ENCODE measurements around the gene ZSCAN21.

The ZSCAN21 gene

DNA sequence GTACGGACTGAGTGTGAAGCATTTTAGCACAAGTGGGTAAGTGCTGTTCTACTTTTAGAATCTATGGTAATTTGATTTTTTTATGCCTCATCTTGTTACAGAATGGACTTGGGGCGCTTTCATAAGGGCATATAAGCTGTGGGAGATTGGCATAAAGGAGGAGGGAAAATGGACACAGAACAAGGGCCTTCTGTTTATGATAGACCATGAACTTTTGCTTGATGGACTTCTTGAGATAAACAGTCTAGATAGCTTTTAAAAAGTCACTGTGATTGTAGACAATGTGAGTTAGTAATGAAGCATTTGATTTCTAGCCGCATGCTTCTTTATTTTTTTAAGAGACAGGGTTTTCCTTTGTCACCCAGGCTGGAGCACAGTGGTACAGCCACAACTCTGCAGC is 2.0 kb downstream of the ZSCAN21 start:
- Mint-ChIP-seq H3K27ac (peak overlapping the region in 2 of 3 experiments; percentile 62 to 85), H3K4me3 (peak overlapping the region; percentile 72 to 83 (median 80))
- TF ChIP-seq, protein P1, sequence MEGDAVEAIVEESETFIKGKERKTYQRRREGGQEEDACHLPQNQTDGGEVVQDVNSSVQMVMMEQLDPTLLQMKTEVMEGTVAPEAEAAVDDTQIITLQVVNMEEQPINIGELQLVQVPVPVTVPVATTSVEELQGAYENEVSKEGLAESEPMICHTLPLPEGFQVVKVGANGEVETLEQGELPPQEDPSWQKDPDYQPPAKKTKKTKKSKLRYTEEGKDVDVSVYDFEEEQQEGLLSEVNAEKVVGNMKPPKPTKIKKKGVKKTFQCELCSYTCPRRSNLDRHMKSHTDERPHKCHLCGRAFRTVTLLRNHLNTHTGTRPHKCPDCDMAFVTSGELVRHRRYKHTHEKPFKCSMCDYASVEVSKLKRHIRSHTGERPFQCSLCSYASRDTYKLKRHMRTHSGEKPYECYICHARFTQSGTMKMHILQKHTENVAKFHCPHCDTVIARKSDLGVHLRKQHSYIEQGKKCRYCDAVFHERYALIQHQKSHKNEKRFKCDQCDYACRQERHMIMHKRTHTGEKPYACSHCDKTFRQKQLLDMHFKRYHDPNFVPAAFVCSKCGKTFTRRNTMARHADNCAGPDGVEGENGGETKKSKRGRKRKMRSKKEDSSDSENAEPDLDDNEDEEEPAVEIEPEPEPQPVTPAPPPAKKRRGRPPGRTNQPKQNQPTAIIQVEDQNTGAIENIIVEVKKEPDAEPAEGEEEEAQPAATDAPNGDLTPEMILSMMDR (IDR thresholded peaks at IDR 0.05; ENCODE audit: unreplicated experiment in 3 of 3), result no peak

DNA sequence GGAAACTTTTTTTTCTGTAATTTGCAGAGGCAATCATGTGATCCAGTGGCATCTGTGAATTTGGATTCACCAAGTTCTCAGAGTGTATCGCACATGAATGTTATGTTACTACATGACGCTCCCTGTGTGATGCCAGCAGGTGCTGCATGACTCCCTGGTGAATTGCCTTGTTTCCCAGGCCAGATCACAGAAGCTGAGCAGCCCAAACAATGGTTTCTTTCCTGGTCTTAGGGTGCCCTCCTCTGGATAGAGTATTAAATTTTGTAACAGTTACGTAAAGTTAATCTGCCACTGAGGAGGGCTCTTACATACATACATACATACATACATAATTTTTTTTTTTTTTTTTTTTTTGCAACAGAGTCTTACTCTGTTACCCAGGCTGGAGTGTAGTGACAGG is 3.6 kb downstream of the ZSCAN21 start:
- Mint-ChIP-seq H3K4me3 (peak overlapping the region; percentile 58 to 79 (median 70)), H3K27me3 (ENCODE audit: low read depth) (no peaks in the 10 kb centered on the region), H3K27ac (peak overlapping the region in 1 of 3 experiments; percentile 72), H3K9me3 (no peaks in the 10 kb centered on the region), H3K4me1 (peaks cover 19% of the 10 kb centered on the region), H3K36me3 (ENCODE audit: low read depth) (peaks cover 26% of the 10 kb centered on the region)
- TF ChIP-seq, protein P1 (IDR thresholded peaks at IDR 0.05; ENCODE audit: unreplicated experiment in 3 of 3), result no peak

More for the DNA sequence above, 2.0 kb downstream of the ZSCAN21 start:
- Mint-ChIP-seq H3K9me3 (no peaks in the 10 kb centered on the region), H3K27me3 (ENCODE audit: low read depth) (no peaks in the 10 kb centered on the region), H3K36me3 (ENCODE audit: low read depth) (peaks cover 10% of the 10 kb centered on the region), H3K4me1 (peaks cover 19% of the 10 kb centered on the region)

DNA sequence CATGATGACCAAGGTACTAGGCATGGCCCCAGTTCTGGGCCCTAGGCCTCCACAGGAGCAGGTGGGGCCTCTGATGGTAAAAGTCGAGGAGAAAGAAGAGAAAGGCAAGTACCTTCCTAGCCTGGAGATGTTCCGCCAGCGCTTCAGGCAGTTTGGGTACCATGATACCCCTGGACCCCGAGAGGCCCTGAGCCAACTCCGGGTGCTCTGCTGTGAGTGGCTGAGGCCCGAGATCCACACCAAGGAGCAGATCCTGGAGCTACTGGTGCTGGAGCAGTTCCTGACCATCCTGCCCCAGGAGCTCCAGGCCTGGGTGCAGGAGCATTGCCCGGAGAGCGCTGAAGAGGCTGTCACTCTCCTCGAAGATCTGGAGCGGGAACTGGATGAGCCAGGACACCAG is 7.4 kb downstream of the ZSCAN21 start:
- H3K9me3 Mint-ChIP-seq, result no peaks in the 10 kb centered on the region
- H3K4me1 Mint-ChIP-seq, result peaks cover 12% of the 10 kb centered on the region
- TF ChIP-seq, protein P1 (IDR thresholded peaks at IDR 0.05; ENCODE audit: unreplicated experiment in 3 of 3), result no peak
- no peak overlapping the region for H3K27ac Mint-ChIP-seq
- H3K4me3 Mint-ChIP-seq, result no peak overlapping the region
- no peaks in the 10 kb centered on the region for H3K27me3 Mint-ChIP-seq (ENCODE audit: low read depth)
- peaks cover 53% of the 10 kb centered on the region for H3K36me3 Mint-ChIP-seq (ENCODE audit: low read depth)

DNA sequence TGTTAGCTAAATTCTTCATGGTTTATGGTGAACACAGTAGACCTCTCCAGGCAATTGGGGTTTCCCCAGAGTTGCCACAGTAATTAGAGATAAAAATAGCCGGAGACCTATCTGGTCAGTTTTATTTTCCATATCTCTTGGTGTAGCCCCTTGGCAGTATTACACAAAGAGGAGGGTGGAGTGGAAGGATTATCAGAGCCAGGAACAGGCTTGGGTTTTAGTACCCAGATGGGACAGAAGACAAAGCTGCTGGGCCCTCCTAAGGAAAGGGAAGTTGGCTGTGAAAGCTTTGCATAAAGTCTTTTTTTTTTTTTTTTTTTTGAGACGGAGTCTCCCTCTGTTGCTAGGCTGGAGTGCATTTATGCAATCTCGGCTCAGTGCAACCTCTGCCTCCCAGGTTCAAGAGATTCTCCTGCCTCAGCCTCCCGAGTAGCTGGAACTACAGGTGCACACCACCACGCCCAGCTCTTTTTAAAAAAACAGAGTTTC is 9.7 kb downstream of the ZSCAN21 start:
- no peak overlapping the region for H3K27ac Mint-ChIP-seq
- no peak overlapping the region for H3K4me3 Mint-ChIP-seq
- TF ChIP-seq, protein P1 (IDR thresholded peaks at IDR 0.05; ENCODE audit: unreplicated experiment in 3 of 3), result no peak
- peaks cover 3% of the 10 kb centered on the region for H3K9me3 Mint-ChIP-seq
- H3K27me3 Mint-ChIP-seq (ENCODE audit: low read depth), result no peaks in the 10 kb centered on the region
- H3K36me3 Mint-ChIP-seq (ENCODE audit: low read depth), result peaks cover 66% of the 10 kb centered on the region
- peaks cover 9% of the 10 kb centered on the region for H3K4me1 Mint-ChIP-seq

DNA sequence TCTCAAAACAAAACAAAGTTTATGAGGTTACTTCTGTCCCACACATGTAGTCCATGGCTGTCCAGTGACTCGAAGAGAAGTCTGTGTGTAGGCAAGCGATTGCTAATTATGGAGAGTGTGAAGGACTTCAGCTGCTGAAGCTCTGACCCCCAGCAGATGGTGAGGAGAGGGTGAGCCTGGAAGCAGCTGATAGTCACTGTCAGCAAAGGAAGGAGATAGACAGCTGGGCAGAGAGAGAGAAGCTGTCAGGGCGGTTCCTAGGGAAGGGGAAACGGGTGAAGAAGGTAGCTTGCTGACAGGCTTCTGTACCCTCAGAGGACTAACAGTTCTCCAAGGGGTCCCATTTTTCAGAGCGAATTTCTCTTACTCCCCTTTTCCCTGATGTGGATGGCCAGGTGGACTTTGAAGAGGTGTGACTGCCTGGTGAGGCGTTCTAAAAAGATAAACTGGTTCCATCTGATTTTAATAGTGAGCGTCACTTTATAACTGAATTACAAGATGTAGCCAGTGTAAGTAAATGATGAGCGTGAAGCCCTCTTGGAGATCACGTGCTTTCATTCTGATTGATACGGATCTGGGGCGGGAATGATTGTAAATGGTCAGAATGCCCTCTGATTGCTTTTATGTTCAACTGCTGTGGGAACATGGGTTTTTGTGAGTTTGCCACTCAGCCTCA is 12.1 kb downstream of the ZSCAN21 start:
- Mint-ChIP-seq H3K27me3 (ENCODE audit: low read depth) (no peaks in the 10 kb centered on the region), H3K9me3 (peaks cover 3% of the 10 kb centered on the region), H3K36me3 (ENCODE audit: low read depth) (peaks cover 84% of the 10 kb centered on the region), H3K4me1 (peaks cover 9% of the 10 kb centered on the region), H3K4me3 (peak overlapping the region in 1 of 3 experiments; percentile 16), H3K27ac (peak overlapping the region in 2 of 3 experiments; percentile 13 to 20)
- TF ChIP-seq, protein P1 (IDR thresholded peaks at IDR 0.05; ENCODE audit: unreplicated experiment in 3 of 3), result no peak

DNA sequence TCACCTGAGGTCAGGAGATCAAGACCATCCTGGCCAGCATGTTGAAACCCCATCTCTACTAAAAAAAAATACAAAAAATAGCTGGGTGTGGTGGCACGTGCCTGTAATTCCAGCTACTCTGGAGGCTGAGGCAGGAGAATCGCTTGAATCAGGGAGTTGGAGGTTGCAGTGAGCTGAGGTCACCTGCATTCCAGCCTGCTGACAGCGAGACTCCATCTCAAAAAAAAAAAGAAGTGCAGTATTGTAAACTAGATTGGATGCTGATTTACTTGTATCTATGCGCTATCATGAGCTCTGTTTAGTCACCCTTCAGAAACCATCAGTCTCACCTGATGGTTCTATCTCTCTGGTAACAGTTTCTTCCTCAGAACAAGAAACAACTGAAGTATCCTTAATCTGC is 13.8 kb downstream of the ZSCAN21 start:
- TF ChIP-seq, protein P1 (IDR thresholded peaks at IDR 0.05; ENCODE audit: unreplicated experiment in 3 of 3), result no peak
- H3K9me3 Mint-ChIP-seq, result peaks cover 8% of the 10 kb centered on the region
- no peak overlapping the region for H3K4me3 Mint-ChIP-seq
- no peaks in the 10 kb centered on the region for H3K27me3 Mint-ChIP-seq (ENCODE audit: low read depth)
- no peak overlapping the region for H3K27ac Mint-ChIP-seq
- peaks cover 84% of the 10 kb centered on the region for H3K36me3 Mint-ChIP-seq (ENCODE audit: low read depth)
- H3K4me1 Mint-ChIP-seq, result peaks cover 9% of the 10 kb centered on the region
